NCI-H526 (cell line): ENCODE results near the gene ATF7.
"Not testable (repeated sequence)": the region's sequence is repeated elsewhere in the genome, so short reads cannot be mapped to it uniquely, and the experiment has no call there.

Experiments used
- DNase-seq, 2 experiments: peaks; one replicate each; lab custom pipeline; 2025; lab: John Stamatoyannopoulos, UW

ATF7 gene

GRCh38 chr12:53594897-53595615 lies 31.1 kb downstream of the ATF7 start:
- no peak for DNase-seq

- no peak for DNase-seq
Observed at GRCh38 chr12:53593707-53594106, 32.5 kb downstream of the ATF7 start.

GRCh38 chr12:53593031-53593430 lies 33.2 kb downstream of the ATF7 start:
- DNase-seq: no peak

GRCh38 chr12:53592426-53592825 lies 33.8 kb downstream of the ATF7 start:
- DNase-seq: no peak

GRCh38 chr12:53591301-53592206 lies 34.6 kb downstream of the ATF7 start:
- DNase-seq: no peak

- no peak for DNase-seq
Observed at GRCh38 chr12:53590652-53591051, 35.5 kb downstream of the ATF7 start.

- DNase-seq: no peak
Observed at GRCh38 chr12:53589915-53590314, 36.3 kb downstream of the ATF7 start.

GRCh38 chr12:53589423-53589822 lies 36.8 kb downstream of the ATF7 start:
- no peak for DNase-seq

- no peak for DNase-seq
Observed at GRCh38 chr12:53588123-53588522, 38.1 kb downstream of the ATF7 start.

GRCh38 chr12:53586745-53587144 lies 39.4 kb downstream of the ATF7 start:
- DNase-seq: no peak

GRCh38 chr12:53585448-53586125 lies 40.6 kb downstream of the ATF7 start:
- no peak for DNase-seq

GRCh38 chr12:53579545-53579955 lies 46.6 kb downstream of the ATF7 start:
- DNase-seq: no peak

GRCh38 chr12:53578783-53579182 lies 47.4 kb downstream of the ATF7 start:
- DNase-seq: no peak

- no peak for DNase-seq
Observed at GRCh38 chr12:53577941-53578352, 48.2 kb downstream of the ATF7 start.

- DNase-seq: no peak
Observed at GRCh38 chr12:53575502-53576249, 50.5 kb downstream of the ATF7 start.

GRCh38 chr12:53572134-53572758 lies 53.9 kb downstream of the ATF7 start:
- no peak for DNase-seq

GRCh38 chr12:53571295-53571694 lies 54.9 kb downstream of the ATF7 start:
- no peak for DNase-seq

- DNase-seq: no peak
Observed at GRCh38 chr12:53568809-53569557, 57.2 kb downstream of the ATF7 start.

- no peak for DNase-seq
Observed at GRCh38 chr12:53567961-53568808, 58.0 kb downstream of the ATF7 start.

- DNase-seq: not testable (repeated sequence)
Observed at GRCh38 chr12:53565376-53565775, 60.8 kb downstream of the ATF7 start.
